HG03095 (cell line): ENCODE data around the gene DND1.
"Not testable (repeated sequence)": the region's sequence is repeated elsewhere in the genome, so short reads cannot be mapped to it uniquely, and the experiment has no call there.

Experiments
- ATAC-seq: cut with Tn5 transposase; IDR thresholded peaks from one replicate; pipeline ENCODE4 v1.9.1; 2021; ENCODE audit warnings: moderate library complexity; ENCODE audit not compliant: unreplicated experiment

DND1 gene

DNA sequence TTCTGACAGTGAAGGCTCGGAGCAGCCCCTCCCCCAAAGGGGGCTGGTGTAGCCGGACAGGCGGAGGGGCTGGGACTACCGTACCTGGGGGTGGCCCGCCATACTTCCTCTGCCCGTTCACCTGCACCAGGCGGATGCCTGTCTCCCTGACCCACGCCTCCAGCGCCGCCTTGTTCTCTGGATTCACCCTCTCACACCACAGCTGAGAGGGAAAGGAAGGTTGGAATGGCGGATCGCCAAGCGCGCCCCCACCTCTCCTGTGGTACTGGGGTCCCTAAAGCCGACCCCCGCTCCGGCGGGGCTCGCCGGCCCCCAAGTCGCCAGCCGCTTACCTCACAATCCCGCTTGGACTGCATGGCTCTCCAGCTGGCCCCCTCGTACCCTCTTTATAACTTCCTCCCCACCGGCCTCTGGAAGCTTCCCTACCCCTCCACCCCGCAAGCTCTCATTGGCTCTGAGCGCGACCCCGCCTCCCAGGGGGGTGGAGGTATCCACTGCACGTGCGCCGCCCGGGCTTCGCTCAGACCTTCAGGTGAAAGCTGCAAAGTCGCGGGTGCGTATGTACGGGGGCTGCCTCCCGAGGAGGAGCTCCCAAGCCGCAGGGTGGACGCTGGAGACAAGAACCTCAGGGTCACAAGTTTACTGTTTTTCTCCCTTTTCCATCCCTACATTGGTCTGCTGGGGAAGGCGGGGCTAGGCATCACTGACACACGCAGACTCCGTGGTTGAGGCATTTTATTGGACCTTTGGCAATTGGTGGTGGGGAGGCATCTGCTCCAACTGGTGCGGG lies at the start of gene DND1:
TSS of gene DND1 (minus strand) at position 390 of the 790 bp plus-strand sequence. CDS start at position 356, 34 bp downstream.
- no peak for ATAC-seq

DNA sequence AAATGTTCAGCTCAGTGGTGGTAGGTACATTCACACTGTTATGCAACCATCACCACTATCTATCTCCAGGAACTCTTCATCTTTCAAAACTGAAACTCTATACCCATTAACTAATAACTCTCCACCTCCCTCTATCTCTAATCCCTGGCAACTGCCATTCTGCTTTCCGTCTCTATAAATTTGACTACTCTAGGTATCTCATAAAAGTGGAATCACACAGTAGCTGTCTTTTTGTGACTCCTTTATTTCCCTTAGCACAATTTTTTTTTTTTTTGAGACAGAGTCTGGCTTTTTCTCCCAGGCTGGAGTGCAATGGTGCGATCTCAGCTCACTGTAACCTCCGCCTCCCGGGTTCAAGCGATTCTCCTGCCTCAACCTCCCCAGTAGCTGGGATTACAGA lies 48.0 kb upstream of the DND1 start:
- not testable (repeated sequence) for ATAC-seq

DNA sequence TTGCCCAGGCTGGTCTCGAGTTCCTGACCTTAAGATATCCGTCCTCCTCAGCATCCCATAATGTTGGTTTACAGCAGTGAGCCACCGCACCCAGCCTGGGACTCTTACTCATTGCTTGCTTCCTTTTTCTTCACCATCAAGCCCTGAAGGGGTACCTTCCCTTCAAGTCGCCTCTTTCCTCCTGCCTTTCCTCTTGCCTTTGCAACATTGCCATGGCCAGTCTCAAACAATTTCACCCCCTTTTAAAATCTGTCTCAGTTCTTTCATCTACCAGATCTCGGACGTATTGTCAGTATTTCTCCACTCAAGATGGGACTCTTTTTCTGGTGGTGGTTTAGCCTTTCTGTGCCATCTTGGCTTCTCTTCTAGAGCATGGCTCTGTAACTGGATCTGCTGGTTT lies 47.4 kb upstream of the DND1 start:
- not testable (repeated sequence) for ATAC-seq

DNA sequence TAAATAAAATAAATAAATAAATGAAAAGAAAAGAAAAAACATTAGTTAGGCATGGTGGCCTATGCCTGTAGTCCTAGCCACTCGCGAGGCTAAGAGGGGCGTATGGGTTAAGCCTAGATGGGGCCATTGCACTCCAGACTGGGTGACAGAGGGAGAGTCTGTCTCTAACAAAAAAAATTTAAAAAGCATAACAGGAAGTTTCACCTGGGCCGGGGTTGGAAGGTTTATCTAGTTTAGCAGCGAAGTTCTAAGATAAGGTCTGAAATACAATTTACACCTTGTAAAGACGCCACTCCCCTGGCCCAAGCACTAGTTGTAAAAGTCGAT lies 44.9 kb upstream of the DND1 start:
- ATAC-seq, result no peak

DNA sequence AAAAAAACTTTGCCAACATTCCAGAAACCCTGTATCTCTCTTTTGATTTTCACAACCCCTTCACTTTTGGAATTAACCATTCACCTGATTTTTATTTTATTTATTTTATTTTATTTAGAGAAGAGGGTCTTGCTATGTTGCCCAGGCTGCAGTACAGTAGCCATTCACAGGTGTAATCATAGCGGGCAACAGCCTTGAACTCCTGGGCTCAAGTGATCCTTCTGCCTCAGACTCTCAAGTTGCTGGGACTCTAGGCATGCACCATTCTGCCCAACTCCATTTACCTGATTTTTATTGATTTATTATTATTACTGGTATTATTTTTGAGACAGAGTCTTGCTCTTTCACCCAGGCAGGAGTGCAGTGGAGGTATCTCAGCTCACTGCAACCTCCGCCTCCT lies 42.9 kb upstream of the DND1 start:
- not testable (repeated sequence) for ATAC-seq

DNA sequence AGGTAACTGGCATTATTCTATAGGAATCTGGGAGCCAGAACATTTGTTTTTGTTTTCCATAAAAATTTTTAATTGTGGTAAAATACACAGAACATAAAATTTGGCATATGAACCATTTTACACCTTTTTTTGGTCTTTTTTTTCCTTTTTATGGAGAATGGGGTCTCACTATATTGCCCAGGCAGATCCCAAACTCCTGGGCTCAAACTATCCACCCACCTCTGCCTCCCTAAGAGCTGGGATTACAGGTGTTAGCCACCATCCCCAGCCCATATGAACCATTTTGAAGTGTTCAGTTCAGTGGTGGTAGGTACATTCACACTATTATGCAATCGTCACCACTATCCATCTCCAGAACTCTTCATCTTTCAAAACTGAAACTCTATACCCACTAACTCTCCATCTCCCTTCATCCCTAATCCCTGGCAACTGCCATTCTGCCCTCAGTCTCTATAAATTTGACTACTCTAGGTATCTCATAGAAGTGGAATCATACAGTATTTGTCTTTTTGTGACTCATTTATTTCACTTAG lies 40.3 kb upstream of the DND1 start:
- no peak for ATAC-seq

DNA sequence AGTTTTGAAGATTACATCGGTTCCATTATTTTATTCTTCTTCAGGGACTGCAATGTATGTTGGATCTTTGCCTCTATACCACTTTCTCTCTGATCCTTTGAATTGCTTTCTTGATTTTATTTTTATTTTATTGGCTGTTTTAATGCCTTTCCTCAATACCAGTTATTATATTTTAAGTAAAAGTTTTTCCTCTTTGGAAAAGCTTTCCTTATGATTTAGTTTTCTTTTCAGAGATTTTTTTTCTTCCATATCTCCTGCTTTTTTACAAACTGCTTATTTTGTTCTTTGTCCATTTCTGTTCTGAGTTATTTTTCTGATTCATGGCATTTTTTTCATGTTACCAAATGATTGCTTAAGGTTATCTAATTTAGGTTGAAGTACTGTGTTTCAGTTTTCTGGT lies 38.4 kb upstream of the DND1 start:
- ATAC-seq, result no peak

DNA sequence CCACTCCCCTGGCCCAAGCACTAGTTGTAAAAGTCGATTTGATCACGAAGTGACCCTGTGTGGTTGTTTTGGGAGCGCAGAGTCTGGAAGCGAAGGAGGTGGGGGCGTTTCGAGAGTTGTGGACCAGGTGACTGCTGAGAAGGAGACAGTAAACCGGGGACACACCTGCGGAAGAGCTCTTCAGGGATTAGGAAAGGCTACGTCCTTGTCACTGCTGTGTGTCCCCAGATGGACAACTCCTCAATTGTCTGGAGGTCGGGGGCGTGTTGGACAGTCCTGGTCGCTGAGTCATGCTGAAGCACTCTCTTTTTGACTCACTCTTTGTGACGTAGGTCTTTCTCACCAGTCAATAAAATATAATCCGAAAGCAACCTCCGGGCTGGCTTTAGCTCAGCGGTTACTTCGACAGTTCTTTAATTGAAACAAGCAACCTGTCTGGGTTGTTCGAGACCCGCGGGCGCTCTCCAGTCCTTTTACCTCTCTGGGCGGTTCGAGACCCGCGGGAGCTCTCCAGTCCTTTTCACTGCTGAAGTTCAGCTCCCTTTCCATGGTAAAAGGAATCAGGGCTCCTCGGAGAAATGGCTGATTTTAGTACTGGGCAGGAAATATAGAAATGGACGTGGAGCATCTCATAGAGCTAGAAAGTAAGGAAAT lies 37.6 kb upstream of the DND1 start:
- ATAC-seq, result peak; percentile 84

DNA sequence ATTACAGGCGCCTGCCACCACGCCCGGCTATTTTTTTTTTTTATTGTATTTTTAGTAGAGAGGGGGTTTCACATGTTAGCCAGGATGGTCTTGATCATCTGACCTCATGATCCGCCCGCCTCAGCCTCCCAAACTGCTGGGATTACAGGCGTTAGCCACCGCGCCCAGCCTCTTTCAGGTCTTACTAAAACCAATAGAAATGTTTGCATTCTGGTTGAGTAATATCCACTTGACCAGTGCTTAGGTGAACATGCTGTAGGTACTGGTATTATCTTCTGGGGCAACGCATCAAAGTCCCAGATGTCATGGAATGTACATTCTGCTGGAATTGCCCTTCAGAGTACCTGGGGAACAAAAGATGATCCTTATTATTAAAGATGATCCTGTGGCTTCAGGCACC lies 35.4 kb upstream of the DND1 start:
- ATAC-seq, result not testable (repeated sequence)

DNA sequence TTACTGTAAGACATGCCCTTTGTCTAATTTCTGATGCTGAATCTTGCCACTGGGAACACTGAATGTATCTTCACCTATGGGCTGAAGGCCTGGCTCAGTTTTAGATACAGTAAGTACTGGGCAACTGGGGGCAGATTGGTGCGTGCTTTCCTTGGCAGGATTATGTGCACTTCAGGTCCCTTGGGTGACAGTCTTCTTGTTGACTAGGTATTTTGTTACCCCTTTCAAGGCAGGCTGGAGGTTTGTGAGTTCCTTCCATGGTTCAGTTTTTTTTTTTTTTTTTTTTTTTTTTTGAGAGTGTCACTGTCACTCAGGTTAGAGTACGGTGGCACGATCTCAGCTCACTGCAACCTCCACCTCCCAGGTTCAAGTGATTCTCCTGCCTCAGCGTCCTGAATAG lies 34.4 kb upstream of the DND1 start:
- no peak for ATAC-seq

DNA sequence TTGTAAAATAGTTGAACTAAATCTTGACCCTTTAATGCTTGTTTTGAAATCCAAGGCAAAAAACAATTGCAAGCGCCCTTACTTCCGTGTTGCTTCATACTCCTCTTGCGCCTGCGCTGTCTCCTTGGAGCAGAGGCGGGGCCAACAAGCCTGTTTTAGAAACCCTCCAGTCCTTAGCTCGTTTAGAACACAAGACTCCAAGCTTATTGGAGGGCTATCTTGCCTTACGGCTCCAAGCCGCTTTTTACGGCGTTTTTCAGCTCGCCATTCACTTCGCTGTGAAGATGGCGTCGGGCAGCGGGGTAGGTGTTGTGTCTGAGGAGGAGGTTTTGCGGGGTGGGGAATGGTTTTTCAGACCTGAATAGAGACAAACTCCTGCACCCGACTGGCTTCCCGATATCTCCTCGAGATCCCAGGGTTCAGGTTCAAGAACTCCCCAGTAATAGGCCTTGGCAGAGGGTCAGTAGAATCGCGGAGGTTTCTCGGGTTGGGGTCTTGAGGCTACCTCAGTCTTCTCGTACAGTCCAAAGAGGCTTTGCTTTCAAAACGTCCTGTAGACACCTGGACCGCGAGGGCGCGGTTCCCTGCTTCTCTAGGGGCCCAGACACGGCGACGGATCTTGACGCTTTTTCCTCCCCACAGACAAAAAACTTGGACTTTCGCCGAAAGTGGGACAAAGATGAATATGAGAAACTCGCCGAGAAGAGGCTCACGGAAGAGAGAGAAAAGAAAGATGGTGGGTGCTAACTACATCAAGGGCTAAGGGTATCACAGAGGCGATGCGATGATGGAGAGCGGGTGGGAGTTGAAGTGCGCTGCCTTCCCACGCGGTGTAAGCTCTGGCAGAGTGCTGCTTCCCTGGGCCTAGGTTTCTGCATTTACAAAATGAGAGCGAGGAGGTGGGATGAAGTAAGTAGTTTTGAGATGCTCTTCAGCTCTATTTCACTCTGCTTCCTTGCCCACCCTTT lies 27.1 kb upstream of the DND1 start, which contains the start of gene ZMAT2:
TSS of gene ZMAT2 (plus strand) at position 271 of the 968 bp plus-strand sequence. CDS start at position 285, 14 bp downstream.
- peak; percentile 94 for ATAC-seq

DNA sequence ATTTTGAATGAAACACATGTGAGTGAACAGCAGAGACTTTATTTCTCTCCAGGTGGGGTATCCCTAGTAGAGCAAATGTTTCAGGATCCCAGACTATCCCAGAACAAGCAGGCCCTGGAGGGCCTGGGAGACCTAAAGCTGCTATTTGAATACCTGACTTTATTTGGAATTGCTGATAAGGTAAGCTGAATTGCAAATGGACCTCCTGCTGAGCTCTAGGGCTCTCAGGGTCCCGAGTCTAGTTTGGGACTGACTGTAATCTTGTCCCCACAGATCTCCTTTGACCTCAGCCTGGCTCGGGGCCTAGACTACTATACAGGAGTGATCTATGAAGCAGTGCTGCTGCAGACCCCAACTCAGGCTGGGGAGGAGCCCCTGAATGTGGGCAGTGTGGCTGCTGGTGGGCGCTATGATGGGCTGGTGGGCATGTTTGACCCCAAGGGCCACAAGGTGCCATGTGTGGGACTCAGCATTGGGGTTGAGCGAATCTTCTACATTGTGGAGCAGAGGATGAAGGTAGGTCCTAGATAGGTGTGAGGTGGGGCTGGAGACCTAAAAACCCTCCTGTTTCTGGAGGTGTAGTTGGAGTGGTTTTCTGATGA lies 23.6 kb upstream of the DND1 start:
- ATAC-seq, result no peak

DNA sequence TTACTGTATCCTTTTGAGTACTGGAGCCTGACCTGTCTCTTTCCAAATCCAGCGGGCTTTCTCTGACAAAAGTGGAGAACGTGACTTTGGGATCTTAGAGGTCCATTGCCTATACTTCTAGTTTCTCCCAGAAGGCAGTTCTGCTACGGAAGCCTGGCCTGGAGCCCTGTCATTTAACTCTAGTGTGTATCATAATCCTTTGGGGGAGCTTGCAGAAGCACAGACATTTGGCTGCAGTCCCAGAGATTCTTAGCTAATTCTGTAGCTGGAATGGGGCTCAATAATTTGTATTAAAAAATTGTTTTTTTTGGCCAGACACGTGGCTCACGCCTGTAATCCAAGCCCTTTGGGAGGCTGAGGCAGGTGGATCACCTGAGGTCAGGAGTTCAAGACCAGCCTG lies 20.9 kb upstream of the DND1 start:
- no peak for ATAC-seq

DNA sequence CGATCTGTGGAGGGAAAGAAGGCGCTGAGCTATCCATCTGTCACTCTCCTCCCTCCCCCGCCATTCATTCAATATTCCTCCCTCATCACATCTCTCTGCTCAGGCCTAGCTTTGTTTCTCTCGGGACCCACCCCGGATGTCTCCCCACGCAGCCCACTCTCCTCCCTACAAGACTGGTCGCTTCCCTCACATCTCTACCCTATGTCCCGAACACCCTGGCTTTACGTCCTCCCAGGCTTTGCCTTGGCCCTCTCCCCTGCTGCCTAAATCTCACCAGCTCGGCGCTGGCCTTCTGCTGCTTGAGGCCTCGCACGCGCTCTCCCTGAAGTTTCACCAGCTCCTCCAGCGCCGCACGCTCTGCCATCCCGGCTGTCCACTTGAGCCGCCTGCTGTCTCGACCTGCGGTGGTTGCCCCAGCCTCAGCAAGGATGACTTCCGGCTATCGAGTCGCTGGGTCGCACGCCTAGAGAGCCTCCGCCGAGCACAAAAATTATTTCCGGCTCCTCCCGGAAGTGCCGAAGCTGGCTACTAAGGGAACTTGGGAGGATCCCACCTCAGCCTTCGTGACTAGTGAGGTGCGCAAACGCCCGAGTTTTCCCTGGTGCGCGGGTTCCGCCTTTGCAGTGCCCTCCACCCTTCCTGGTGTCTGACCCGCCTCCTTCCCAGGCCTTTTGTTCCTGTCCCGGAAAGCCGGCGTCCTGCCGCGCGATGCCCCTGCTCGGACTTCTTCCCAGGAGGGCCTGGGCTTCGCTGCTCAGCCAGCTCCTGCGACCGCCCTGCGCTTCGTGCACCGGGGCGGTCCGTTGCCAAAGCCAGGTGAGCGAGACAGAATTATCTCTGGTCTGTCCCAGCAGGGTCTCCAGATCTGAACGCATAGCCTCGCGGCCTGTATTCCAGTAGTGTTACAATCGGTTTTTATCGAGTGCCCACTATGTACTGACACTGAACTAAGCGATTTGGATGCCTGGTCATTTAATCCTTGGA lies 17.9 kb upstream of the DND1 start, which contains the start of the genes HARS1 and HARS2:
TSS of gene HARS1 (minus strand) at position 430 of the 984 bp plus-strand sequence. CDS start at position 364, 66 bp downstream.
TSS of gene HARS2 (plus strand) at position 515 of the 984 bp plus-strand sequence. CDS start at position 709, 194 bp downstream.
- ATAC-seq, result peak; percentile 96

DNA sequence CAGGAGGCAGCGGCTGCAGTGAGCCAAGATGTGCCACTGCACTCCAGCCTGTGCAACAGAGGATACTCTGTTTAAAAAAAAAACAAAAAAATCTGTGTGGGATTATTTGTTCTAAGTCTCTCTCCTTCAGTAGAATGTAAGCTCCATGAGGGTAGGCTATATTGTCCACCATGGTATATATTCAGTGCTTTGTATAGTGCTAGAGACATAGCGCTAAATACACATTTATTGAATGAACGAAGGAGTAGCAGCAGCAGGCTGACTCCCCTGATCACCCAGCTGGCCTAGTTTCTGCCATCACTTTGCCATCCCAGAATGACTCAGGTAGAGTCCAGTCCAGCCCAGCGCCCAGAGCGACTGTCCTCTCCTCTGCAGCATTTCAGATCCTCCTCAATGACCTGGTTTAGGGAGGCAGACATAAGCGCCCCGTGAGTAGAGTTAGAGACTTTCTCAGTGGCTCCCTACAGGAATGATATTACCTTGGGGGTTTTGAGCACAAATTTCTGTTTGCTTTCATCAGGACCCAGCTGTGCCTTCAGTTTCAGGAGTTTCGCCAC lies 17.1 kb upstream of the DND1 start:
- ATAC-seq, result no peak

DNA sequence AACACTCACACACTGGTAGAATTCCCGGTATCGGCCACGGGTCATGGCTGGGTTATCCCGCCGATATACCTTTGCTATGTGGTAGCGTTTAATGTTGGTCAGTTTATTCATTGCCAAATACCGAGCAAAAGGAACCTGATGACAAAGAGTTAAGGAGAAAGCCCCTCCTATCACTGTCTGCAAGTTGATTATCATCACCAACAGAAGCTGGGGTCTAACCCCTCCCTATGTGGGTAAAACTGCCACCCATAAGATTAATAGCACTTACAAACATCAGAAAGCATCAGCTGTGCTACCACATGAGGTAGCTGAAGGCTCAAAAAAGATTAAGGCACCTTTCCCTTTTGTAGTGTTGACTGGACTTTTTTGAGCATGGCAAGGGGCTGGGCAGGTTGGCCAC lies 5.6 kb upstream of the DND1 start:
- ATAC-seq, result no peak

DNA sequence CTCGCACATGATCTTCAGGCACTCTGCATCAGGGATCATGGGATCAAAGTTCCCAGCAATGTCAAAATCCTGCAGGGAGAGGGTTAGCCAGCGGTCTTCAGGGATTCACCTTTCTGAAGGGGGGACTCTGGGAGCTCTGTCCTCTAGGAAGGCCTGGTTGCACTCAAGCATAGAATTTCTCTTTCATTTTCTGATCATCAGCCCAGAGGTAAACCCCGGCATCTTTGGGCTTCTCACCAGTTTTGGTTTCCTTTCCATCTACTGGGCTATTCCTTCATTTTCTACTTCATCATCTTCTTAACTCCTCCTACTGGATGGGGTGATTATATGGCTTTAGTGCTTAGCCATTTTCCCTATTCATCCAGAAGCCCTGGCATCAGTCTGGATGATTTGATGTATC lies 4.6 kb upstream of the DND1 start:
- ATAC-seq, result peak; percentile 53

DNA sequence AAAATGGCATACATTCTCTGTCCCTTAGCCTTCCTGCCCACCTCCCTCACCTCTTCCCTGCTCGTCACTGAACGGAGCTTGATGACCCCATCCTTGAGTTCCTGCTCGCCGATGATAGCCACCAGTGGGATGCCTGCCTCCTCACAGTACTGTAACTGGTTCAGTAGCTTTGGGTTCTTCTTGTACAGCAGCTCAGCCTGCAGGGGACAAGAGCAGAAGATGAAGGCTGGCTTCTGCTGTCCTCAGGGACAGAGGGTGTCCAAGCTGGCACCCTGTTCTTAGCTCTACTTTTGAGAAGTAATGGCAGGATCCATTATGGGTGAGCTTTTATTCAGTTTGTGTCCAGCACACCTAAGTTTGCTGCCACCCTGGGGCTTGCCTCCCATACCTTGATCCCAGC lies 1.3 kb upstream of the DND1 start:
- no peak for ATAC-seq

DNA sequence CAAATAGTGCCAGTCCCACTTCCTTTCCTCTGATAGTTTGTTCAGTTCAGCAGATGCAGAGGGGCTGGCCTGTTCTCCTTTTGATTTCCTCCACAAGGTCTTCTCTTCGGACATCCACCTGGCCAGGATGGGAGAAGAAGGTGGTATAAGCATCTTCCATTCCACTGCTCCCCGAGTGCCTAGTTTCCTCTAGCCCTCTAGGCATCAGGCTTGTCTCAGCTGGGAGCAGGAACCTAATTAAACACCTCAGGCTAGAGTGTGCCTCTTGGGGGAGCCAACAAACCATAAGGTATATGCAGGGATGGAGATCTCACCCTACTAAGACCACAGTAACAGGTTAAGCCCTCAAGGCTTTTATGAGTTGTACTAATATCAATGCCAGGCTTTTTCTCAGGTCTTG lies 835 bp upstream of the DND1 start:
- no peak for ATAC-seq
